Nephron progenitor cell (in vitro differentiated cells): ENCODE measurements around the gene DENND4B.
"Not testable (repeated sequence)": the region's sequence is repeated elsewhere in the genome, so short reads cannot be mapped to it uniquely, and the experiment has no call there.

Experiments used
- DNase-seq: peaks from one replicate; pipeline ENCODE4 v3.0.0; 2021
- H3K27ac Mint-ChIP-seq: 2 replicates; pipeline ENCODE4 v1.8.0; 2021; ENCODE audit warnings: mild to moderate bottlenecking, moderate library complexity, mixed read lengths
- H3K27me3 Mint-ChIP-seq: 2 replicates; pipeline ENCODE4 v1.8.0; 2021; ENCODE audit warnings: mild to moderate bottlenecking, low read depth, mixed read lengths; ENCODE audit not compliant: poor library complexity
- H3K36me3 Mint-ChIP-seq: 2 replicates; pipeline ENCODE4 v1.8.0; 2021; ENCODE audit warnings: low read depth, mixed read lengths
- H3K4me1 Mint-ChIP-seq: 2 replicates; pipeline ENCODE4 v1.8.0; 2021; ENCODE audit warnings: mixed read lengths
- H3K4me3 Mint-ChIP-seq: 2 replicates; pipeline ENCODE4 v1.8.0; 2021; ENCODE audit warnings: mild to moderate bottlenecking, moderate library complexity, mixed read lengths
- H3K9me3 Mint-ChIP-seq: 2 replicates; pipeline ENCODE4 v1.8.0; 2021; ENCODE audit warnings: mild to moderate bottlenecking, moderate library complexity, mixed read lengths
- CTCF ChIP-seq: fragments of 200-600 bp; sonication (generic); IDR thresholded peaks from 2 replicates; pipeline ENCODE4 v1.5.0; 2021; ENCODE audit warnings: antibody characterized with exemption

The DENND4B gene

GRCh38 chr1:153990468-153991150, 44.1 kb upstream of the DENND4B start, which contains the start of gene RPS27:
TSS of gene RPS27 (plus strand) at chr1:153990762. CDS start at chr1:153990797, 35 bp downstream.
- Mint-ChIP-seq H3K9me3 (peaks cover 7% of the 10 kb centered on the region), H3K4me3 (peak within 1 kb of the TSS; percentile 98), H3K4me1 (peaks cover 42% of the 10 kb centered on the region), H3K27ac (peak within 1 kb of the TSS; percentile 98), H3K36me3 (peaks cover 52% of the 10 kb centered on the region), H3K27me3 (no peaks in the 10 kb centered on the region)
- no peak for TF ChIP-seq CTCF
- DNase-seq = peak; percentile 77

DNA sequence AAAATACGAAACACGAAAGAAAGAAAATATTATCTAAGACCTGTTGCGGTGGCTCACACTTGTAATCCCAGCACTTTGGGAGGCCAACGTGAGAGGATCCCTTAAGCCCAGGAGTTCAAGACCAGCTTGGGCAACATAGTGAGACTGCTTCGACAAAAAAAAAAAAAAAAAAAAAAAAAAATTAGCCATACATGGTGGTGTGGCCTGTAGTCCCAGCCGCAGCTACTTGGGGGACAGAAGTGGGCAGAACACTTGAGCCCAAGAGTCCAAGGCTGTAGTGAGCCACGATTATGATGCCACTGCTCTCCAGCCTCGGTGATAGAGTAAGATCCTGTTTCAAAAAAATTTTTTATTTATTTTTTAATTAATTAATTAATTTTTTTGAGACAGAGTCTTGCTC, 41.1 kb upstream of the DENND4B start:
- no peaks in the 10 kb centered on the region for H3K27me3 Mint-ChIP-seq
- peaks cover 4% of the 10 kb centered on the region for H3K9me3 Mint-ChIP-seq
- peaks cover 54% of the 10 kb centered on the region for H3K4me1 Mint-ChIP-seq
- peaks cover 37% of the 10 kb centered on the region for H3K36me3 Mint-ChIP-seq
- no peak for DNase-seq
- TF ChIP-seq CTCF = no peak
- no peak overlapping the region for H3K27ac Mint-ChIP-seq
- H3K4me3 Mint-ChIP-seq = no peak overlapping the region

DNA sequence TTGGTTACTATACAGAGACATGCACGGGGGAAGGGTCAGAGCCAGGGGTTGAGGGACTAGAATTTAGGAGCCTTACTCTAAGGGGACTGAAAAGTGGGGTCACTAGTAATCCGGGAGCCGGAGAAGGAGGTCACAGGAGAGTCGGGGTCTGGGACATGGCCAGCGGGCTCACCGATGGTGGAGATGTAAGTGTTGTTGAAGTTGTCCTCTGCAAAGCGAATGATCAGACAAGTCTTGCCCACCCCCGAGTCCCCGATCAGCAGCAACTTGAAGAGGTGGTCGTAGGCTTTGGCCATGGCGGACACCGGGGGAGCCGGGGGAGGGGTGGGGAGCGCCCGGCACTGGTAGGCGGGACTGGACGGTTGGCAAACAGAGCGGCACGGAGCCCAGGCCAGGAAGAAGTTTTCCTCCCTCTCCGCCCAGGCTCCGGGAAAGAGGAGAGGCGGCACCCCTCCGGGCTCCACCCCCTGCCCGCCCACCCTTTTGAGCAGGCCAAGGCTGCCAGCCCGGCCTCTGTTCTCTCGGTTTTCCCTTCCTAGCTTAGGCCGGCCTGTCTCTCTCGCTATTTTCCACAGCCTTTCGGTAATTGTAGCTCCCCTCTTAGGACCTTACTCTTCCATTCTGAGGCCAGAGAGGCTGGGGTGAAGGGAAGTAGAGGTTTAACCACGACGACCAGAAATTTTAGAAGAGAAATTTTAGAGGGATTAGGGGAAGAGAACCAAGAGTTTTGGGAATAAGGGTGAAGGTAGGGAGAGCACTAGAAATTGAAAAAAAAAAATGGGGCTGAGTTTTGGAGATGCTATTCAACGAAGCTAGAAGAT, 39.6 kb upstream of the DENND4B start, which contains the start of gene RAB13:
TSS of gene RAB13 (minus strand) at position 399 of the 821 bp plus-strand sequence. CDS start at position 296, 103 bp downstream.
- peak; percentile 84 for DNase-seq
- Mint-ChIP-seq H3K4me3 (peak within 1 kb of the TSS; percentile 97), H3K9me3 (peaks cover 3% of the 10 kb centered on the region), H3K36me3 (peaks cover 37% of the 10 kb centered on the region), H3K27ac (peak within 1 kb of the TSS; percentile 64), H3K27me3 (no peaks in the 10 kb centered on the region), H3K4me1 (peaks cover 41% of the 10 kb centered on the region)
- TF ChIP-seq CTCF = no peak

DNA sequence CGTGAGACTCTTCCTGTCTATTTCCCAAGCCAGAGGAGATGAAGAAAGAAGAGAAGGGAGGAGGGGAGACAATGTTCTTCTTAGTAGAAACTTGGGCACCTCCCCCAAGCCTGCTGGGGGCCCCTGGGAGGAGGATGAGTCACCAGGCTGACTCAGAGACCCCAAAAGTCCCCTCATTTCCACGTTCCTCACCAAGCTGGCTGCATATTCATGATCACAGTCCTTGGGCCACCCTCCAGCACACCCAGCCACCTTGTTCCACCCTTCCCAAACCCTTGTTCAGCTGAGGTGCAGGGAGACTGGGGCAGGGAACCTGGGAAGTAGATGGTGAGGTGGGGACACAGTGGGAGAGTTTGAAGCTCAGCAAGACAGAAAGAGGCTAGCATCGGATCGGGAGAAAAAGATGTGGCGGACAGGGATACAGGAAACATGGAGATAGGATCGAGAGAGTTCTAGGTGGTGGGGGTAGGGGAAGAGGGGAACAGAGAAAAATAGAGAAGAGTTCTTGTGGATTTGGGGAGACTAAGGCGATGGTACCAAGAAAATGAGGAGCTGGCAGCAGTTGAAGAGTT, 38.9 kb upstream of the DENND4B start:
- no peak for TF ChIP-seq CTCF
- peak overlapping the region; percentile 31 for H3K27ac Mint-ChIP-seq
- peak overlapping the region; percentile 97 for H3K4me3 Mint-ChIP-seq
- peaks cover 36% of the 10 kb centered on the region for H3K36me3 Mint-ChIP-seq
- peaks cover 3% of the 10 kb centered on the region for H3K9me3 Mint-ChIP-seq
- H3K4me1 Mint-ChIP-seq = peaks cover 34% of the 10 kb centered on the region
- no peak for DNase-seq
- H3K27me3 Mint-ChIP-seq = no peaks in the 10 kb centered on the region

DNA sequence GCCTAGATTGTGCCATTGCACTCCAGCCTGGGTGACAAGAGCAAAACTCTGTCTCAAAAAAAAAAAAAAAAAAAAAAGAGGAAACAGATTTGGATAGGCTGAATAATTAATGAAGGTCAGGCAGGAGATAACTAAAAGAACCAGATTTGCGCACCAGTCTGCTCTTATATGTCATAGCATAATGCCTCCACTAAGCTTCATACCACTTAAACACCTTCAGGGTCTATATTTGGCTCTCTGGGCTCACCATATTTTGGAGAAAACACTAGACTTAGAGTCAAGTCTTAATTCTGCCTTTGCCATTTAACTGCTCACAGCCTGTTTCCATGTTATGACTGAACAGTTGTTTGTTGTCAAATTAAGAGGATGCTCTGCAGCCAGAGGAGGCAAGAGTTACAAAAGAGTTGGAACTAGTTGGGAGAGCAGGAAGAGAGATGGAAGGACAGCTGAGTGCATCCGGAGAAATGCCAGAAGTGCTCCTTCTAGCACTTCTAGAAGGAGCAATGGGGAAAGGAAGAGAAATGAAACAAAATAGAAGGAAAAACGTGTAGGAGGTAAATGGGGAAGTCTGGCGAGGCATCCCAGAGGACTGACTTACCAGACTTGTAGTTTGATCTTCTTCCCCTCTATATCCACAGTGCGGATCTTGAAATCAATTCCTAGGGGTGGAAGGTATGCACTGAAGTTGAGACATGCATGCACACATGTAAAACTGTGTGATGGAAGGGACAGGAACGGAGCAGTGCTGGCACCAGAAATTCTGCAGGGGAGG, 37.8 kb upstream of the DENND4B start:
- Mint-ChIP-seq H3K36me3 (peaks cover 34% of the 10 kb centered on the region), H3K4me3 (peak overlapping the region; percentile 97), H3K9me3 (no peaks in the 10 kb centered on the region), H3K4me1 (peaks cover 28% of the 10 kb centered on the region), H3K27ac (no peak overlapping the region), H3K27me3 (no peaks in the 10 kb centered on the region)
- DNase-seq = no peak
- TF ChIP-seq CTCF = no peak

GRCh38 chr1:153981735-153982134, 35.2 kb upstream of the DENND4B start:
- not testable (repeated sequence) for H3K27ac Mint-ChIP-seq, H3K27me3 Mint-ChIP-seq, DNase-seq, H3K4me3 Mint-ChIP-seq, H3K9me3 Mint-ChIP-seq
- H3K36me3 Mint-ChIP-seq = peaks cover 42% of the 10 kb centered on the region
- H3K4me1 Mint-ChIP-seq = peaks cover 41% of the 10 kb centered on the region

DNA sequence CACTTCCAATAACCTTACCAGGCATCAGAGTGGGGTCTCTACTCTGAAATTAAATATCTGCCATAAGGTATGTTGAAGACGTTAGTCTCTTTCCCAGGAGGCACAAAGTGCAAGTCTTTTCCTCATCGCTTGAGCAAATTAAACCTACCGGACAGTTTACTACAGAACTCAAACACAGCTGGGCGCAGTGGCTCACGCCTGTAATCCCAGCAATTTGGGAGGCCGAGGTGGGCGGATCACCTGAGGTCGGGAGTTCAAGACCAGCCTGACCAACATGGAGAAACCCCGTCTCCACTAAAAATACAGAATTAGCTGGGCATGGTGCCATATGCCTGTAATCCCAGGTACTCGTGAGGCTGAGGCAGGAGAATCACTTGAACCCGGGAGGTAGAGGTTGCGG, 32.6 kb upstream of the DENND4B start:
- DNase-seq, H3K9me3 Mint-ChIP-seq, H3K27ac Mint-ChIP-seq, H3K27me3 Mint-ChIP-seq: not testable (repeated sequence)
- Mint-ChIP-seq H3K4me1 (peaks cover 31% of the 10 kb centered on the region), H3K36me3 (peaks cover 58% of the 10 kb centered on the region), H3K4me3 (peak overlapping the region; percentile 95)
